Prostate gland (tissue), 2 donors: Measurements from ENCODE around the gene SERPINH1.

Experiments used
- CTCF ChIP-seq, 4 experiments: fragments of 200-600 bp in 2 of 4; fragments of 450-650 bp in 2 of 4; sonication (generic) in 2 of 4; IDR thresholded peaks; 1 replicate in 3 of 4; 2 replicates in 1 of 4; pipeline ENCODE4 v1.5.1; 2016 to 2019; ENCODE audit warnings: antibody characterized with exemption in 4 of 4, mild to moderate bottlenecking in 2 of 4, moderate library complexity in 2 of 4
- POLR2A ChIP-seq: fragments of 450-650 bp; IDR thresholded peaks from one replicate; pipeline ENCODE4 v1.6.1; 2016; ENCODE audit warnings: antibody characterized with exemption, mild to moderate bottlenecking

GRCh38 chr11:75574698-75575602, 12.9 kb downstream of the SERPINH1 start:
- no peak for TF ChIP-seq POLR2A
- no peak for TF ChIP-seq CTCF (IDR thresholded peaks at IDR 0.05)
